Right forelimb (tissue), 1 donor: ENCODE data around the gene AGPS.
"Not testable (repeated sequence)": the region's sequence is repeated elsewhere in the genome, so short reads cannot be mapped to it uniquely, and the experiment has no call there.

Experiments
- DNase-seq: peaks from one replicate; pipeline ENCODE4 v3.0.0-alpha.2; 2018

Gene AGPS

GRCh38 chr2:177532567-177532966 is 140.0 kb downstream of the AGPS start:
- DNase-seq = no peak

- DNase-seq = no peak
These were observed 140.7 kb downstream of the AGPS start for GRCh38 chr2:177533253-177533652.

- DNase-seq = no peak
These were observed 142.4 kb downstream of the AGPS start for GRCh38 chr2:177535000-177535399.

GRCh38 chr2:177535958-177536504 is 143.5 kb downstream of the AGPS start:
- no peak for DNase-seq

- DNase-seq = no peak
These were observed 144.6 kb downstream of the AGPS start for GRCh38 chr2:177537213-177537612.

GRCh38 chr2:177537636-177538035 is 145.1 kb downstream of the AGPS start:
- DNase-seq = no peak

GRCh38 chr2:177538323-177538722 is 145.8 kb downstream of the AGPS start:
- no peak for DNase-seq

GRCh38 chr2:177540283-177540682 is 147.7 kb downstream of the AGPS start:
- DNase-seq = no peak

- no peak for DNase-seq
These were observed 148.9 kb downstream of the AGPS start for GRCh38 chr2:177541258-177541991.

GRCh38 chr2:177542396-177542795 is 149.8 kb downstream of the AGPS start:
- DNase-seq = no peak

GRCh38 chr2:177543007-177543760 is 150.6 kb downstream of the AGPS start:
- DNase-seq = peak; percentile 60

GRCh38 chr2:177545143-177545542 is 152.6 kb downstream of the AGPS start:
- no peak for DNase-seq

GRCh38 chr2:177545981-177546585 is 153.5 kb downstream of the AGPS start:
- DNase-seq = no peak

- DNase-seq = no peak
These were observed 154.5 kb downstream of the AGPS start for GRCh38 chr2:177547122-177547521.

GRCh38 chr2:177547772-177548171 is 155.2 kb downstream of the AGPS start:
- DNase-seq = no peak

- no peak for DNase-seq
These were observed 156.1 kb downstream of the AGPS start for GRCh38 chr2:177548636-177549035.

- DNase-seq = no peak
These were observed 156.6 kb downstream of the AGPS start for GRCh38 chr2:177549171-177549570.

- no peak for DNase-seq
These were observed 158.0 kb downstream of the AGPS start for GRCh38 chr2:177550264-177551200.

GRCh38 chr2:177551360-177551759 is 158.8 kb downstream of the AGPS start:
- not testable (repeated sequence) for DNase-seq

GRCh38 chr2:177551989-177552421 is 159.4 kb downstream of the AGPS start:
- DNase-seq = peak; percentile 60

- DNase-seq = peak; percentile 96
These were observed 160.0 kb downstream of the AGPS start for GRCh38 chr2:177552422-177553175.
